WTC11 (cell line): ENCODE results near the gene PXT1. TPM values are rescaled to one million over a fixed set of nuclear protein-coding genes. Genes with fewer than 3 reads are reported as not detected.

Experiments used
- ATAC-seq: fragments of 200-7000 bp; cut with Tn5 transposase; 2 replicates; pipeline ENCODE4 v1.10.0; 2021; ENCODE audit warnings: mild to moderate bottlenecking, moderate library complexity
- CTCF ChIA-PET: fragments of 300-600 bp; sonication (Branson Sonifier 250); formaldehyde crosslinking; loops from one replicate; lab custom pipeline; 2021; ENCODE audit warnings: antibody characterized with exemption; lab: Charles Lee
- POLR2A ChIA-PET: fragments of 350-600 bp; sonication (Branson Sonifier 250); formaldehyde crosslinking; loops from one replicate; lab custom pipeline; 2021; ENCODE audit warnings: antibody characterized with exemption; lab: Charles Lee
- DNase-seq: peaks from one replicate; pipeline ENCODE4 v3.0.0; 2021; ENCODE audit warnings: low spot score
- H3K27ac Mint-ChIP-seq: 2 replicates; pipeline ENCODE4 v1.8.0; 2021; ENCODE audit warnings: mixed read lengths
- H3K27me3 Mint-ChIP-seq: 2 replicates; pipeline ENCODE4 v1.8.0; 2021; ENCODE audit warnings: low read depth, mild to moderate bottlenecking, moderate library complexity, mixed read lengths
- H3K36me3 Mint-ChIP-seq: 2 replicates; pipeline ENCODE4 v1.8.0; 2021; ENCODE audit warnings: mixed read lengths
- H3K4me1 Mint-ChIP-seq: 2 replicates; pipeline ENCODE4 v1.8.0; 2022; ENCODE audit warnings: mixed read lengths
- H3K4me3 Mint-ChIP-seq: 2 replicates; pipeline ENCODE4 v1.8.0; 2021; ENCODE audit warnings: mild to moderate bottlenecking, moderate library complexity, mixed read lengths
- H3K9me3 Mint-ChIP-seq: 2 replicates; pipeline ENCODE4 v1.8.0; 2021; ENCODE audit warnings: mixed read lengths
- CREB1 ChIP-seq: sonication (generic); formaldehyde crosslinking; IDR thresholded peaks from 2 replicates; pipeline ENCODE4 v1.8.0; 2023; ENCODE audit warnings: mild to moderate bottlenecking, missing genetic modification reagents
- CREM ChIP-seq: sonication (generic); formaldehyde crosslinking; IDR thresholded peaks from 2 replicates; pipeline ENCODE4 v1.8.1; 2022; ENCODE audit warnings: mild to moderate bottlenecking, missing genetic modification reagents, moderate library complexity
- JAZF1 ChIP-seq: fragments of 250-450 bp; sonication (Bioruptor Pico); IDR thresholded peaks from 2 replicates; pipeline ENCODE4 v1.9.0; 2021; ENCODE audit warnings: moderate library complexity, mild to moderate bottlenecking, inconsistent platforms
- NFYB ChIP-seq: sonication (generic); formaldehyde crosslinking; conservative IDR thresholded peaks from 2 replicates; pipeline ENCODE4 v1.8.0; 2022; ENCODE audit warnings: low read depth, missing genetic modification reagents
- SMAD3 ChIP-seq: sonication (generic); formaldehyde crosslinking; IDR thresholded peaks from 2 replicates; pipeline ENCODE4 v1.8.0; 2022; ENCODE audit warnings: missing genetic modification reagents, mild to moderate bottlenecking, borderline replicate concordance
- SMAD4 ChIP-seq: sonication (generic); formaldehyde crosslinking; IDR thresholded peaks from 2 replicates; pipeline ENCODE4 v1.8.0; 2022; ENCODE audit warnings: mild to moderate bottlenecking, missing genetic modification reagents
- TEAD1 ChIP-seq: sonication (generic); formaldehyde crosslinking; IDR thresholded peaks from 2 replicates; pipeline ENCODE4 v1.8.0; 2022; ENCODE audit warnings: mild to moderate bottlenecking, missing genetic modification reagents
- TP53 ChIP-seq: sonication (generic); formaldehyde crosslinking; IDR thresholded peaks from 2 replicates; pipeline ENCODE4 v1.8.1; 2023; ENCODE audit warnings: mild to moderate bottlenecking, missing genetic modification reagents
- ZNF138 ChIP-seq: sonication (generic); formaldehyde crosslinking; conservative IDR thresholded peaks from 2 replicates; pipeline ENCODE4 v1.8.1; 2022; ENCODE audit warnings: mild to moderate bottlenecking, moderate library complexity, missing genetic modification reagents
- total RNA-seq: library from RNA; stranded (reverse); gene quantifications from 3 replicates; pipeline ENCODE4 v1.2.3, GENCODE V29; 2021
- TF ChIP-seq, protein P1 (sequence below): sonication (generic); formaldehyde crosslinking; IDR thresholded peaks from 2 replicates; pipeline ENCODE4 v1.8.1; 2023; ENCODE audit warnings: mild to moderate bottlenecking, missing genetic modification reagents, borderline replicate concordance
- TF ChIP-seq, protein P2 (sequence below): fragments of 250-450 bp; sonication (Bioruptor Pico); IDR thresholded peaks from 2 replicates; pipeline ENCODE4 v1.9.0; 2021; ENCODE audit warnings: mild to moderate bottlenecking, borderline replicate concordance
- TF ChIP-seq, protein P3 (sequence below): sonication (generic); formaldehyde crosslinking; IDR thresholded peaks from 2 replicates; pipeline ENCODE4 v1.8.0; 2023; ENCODE audit warnings: missing genetic modification reagents
- TF ChIP-seq, protein P4 (sequence below): fragments of 200-600 bp; IDR thresholded peaks from 2 replicates; pipeline ENCODE4 v1.8.0; 2022; ENCODE audit warnings: antibody characterized with exemption
- TF ChIP-seq, protein P5 (sequence below): sonication (generic); formaldehyde crosslinking; IDR thresholded peaks from 2 replicates; pipeline ENCODE4 v1.8.0; 2022; ENCODE audit warnings: mild to moderate bottlenecking, missing genetic modification reagents

PXT1 gene
- total RNA-seq, 1 experiment from 2014 or later, result 0.15 TPM

DNA sequence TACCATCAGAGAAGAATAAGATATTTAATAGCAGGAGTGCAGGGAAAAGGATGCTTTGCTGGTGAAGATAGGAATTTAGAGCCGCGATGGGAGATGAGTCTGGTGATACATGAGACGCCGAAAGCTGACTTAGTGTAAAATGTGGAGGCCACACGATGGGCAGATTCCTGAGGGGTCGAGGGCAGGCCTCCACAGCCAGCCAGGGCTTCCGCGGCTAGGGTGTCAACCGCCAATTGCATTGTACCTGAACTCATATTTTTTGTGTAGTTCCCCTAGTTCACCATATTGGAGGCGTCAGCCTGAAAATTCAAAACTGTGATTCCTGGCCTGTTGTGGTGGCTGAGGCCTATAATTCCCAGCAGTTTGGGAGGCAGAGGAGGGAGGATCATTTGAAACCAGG, 63.7 kb downstream of the PXT1 start:
- Mint-ChIP-seq H3K4me3 (no peak overlapping the region), H3K27ac (no peak overlapping the region), H3K4me1 (peaks cover 29% of the 10 kb centered on the region), H3K36me3 (no peaks in the 10 kb centered on the region)
- POLR2A ChIA-PET, result no interaction called here
- no peak for ATAC-seq
- no peak for DNase-seq
- TF ChIP-seq TEAD1 (CRISPR knock-in tag) (no peak), NFYB (CRISPR knock-in tag) (no peak), SMAD3 (CRISPR knock-in tag) (no peak), TP53 (CRISPR knock-in tag) (no peak), ZNF138 (CRISPR knock-in tag) (no peak), CREB1 (CRISPR knock-in tag) (no peak), CREM (no peak), JAZF1 (CRISPR knock-in tag) (no peak), SMAD4 (CRISPR knock-in tag) (no peak)
- TF ChIP-seq, protein P1, sequence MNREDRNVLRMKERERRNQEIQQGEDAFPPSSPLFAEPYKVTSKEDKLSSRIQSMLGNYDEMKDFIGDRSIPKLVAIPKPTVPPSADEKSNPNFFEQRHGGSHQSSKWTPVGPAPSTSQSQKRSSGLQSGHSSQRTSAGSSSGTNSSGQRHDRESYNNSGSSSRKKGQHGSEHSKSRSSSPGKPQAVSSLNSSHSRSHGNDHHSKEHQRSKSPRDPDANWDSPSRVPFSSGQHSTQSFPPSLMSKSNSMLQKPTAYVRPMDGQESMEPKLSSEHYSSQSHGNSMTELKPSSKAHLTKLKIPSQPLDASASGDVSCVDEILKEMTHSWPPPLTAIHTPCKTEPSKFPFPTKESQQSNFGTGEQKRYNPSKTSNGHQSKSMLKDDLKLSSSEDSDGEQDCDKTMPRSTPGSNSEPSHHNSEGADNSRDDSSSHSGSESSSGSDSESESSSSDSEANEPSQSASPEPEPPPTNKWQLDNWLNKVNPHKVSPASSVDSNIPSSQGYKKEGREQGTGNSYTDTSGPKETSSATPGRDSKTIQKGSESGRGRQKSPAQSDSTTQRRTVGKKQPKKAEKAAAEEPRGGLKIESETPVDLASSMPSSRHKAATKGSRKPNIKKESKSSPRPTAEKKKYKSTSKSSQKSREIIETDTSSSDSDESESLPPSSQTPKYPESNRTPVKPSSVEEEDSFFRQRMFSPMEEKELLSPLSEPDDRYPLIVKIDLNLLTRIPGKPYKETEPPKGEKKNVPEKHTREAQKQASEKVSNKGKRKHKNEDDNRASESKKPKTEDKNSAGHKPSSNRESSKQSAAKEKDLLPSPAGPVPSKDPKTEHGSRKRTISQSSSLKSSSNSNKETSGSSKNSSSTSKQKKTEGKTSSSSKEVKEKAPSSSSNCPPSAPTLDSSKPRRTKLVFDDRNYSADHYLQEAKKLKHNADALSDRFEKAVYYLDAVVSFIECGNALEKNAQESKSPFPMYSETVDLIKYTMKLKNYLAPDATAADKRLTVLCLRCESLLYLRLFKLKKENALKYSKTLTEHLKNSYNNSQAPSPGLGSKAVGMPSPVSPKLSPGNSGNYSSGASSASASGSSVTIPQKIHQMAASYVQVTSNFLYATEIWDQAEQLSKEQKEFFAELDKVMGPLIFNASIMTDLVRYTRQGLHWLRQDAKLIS (CRISPR knock-in tag), result no peak
- TF ChIP-seq, protein P2, sequence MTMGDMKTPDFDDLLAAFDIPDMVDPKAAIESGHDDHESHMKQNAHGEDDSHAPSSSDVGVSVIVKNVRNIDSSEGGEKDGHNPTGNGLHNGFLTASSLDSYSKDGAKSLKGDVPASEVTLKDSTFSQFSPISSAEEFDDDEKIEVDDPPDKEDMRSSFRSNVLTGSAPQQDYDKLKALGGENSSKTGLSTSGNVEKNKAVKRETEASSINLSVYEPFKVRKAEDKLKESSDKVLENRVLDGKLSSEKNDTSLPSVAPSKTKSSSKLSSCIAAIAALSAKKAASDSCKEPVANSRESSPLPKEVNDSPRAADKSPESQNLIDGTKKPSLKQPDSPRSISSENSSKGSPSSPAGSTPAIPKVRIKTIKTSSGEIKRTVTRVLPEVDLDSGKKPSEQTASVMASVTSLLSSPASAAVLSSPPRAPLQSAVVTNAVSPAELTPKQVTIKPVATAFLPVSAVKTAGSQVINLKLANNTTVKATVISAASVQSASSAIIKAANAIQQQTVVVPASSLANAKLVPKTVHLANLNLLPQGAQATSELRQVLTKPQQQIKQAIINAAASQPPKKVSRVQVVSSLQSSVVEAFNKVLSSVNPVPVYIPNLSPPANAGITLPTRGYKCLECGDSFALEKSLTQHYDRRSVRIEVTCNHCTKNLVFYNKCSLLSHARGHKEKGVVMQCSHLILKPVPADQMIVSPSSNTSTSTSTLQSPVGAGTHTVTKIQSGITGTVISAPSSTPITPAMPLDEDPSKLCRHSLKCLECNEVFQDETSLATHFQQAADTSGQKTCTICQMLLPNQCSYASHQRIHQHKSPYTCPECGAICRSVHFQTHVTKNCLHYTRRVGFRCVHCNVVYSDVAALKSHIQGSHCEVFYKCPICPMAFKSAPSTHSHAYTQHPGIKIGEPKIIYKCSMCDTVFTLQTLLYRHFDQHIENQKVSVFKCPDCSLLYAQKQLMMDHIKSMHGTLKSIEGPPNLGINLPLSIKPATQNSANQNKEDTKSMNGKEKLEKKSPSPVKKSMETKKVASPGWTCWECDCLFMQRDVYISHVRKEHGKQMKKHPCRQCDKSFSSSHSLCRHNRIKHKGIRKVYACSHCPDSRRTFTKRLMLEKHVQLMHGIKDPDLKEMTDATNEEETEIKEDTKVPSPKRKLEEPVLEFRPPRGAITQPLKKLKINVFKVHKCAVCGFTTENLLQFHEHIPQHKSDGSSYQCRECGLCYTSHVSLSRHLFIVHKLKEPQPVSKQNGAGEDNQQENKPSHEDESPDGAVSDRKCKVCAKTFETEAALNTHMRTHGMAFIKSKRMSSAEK (CRISPR knock-in tag), result no peak
- TF ChIP-seq, protein P3, sequence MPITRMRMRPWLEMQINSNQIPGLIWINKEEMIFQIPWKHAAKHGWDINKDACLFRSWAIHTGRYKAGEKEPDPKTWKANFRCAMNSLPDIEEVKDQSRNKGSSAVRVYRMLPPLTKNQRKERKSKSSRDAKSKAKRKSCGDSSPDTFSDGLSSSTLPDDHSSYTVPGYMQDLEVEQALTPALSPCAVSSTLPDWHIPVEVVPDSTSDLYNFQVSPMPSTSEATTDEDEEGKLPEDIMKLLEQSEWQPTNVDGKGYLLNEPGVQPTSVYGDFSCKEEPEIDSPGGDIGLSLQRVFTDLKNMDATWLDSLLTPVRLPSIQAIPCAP (CRISPR knock-in tag), result no peak
- TF ChIP-seq, protein P4, sequence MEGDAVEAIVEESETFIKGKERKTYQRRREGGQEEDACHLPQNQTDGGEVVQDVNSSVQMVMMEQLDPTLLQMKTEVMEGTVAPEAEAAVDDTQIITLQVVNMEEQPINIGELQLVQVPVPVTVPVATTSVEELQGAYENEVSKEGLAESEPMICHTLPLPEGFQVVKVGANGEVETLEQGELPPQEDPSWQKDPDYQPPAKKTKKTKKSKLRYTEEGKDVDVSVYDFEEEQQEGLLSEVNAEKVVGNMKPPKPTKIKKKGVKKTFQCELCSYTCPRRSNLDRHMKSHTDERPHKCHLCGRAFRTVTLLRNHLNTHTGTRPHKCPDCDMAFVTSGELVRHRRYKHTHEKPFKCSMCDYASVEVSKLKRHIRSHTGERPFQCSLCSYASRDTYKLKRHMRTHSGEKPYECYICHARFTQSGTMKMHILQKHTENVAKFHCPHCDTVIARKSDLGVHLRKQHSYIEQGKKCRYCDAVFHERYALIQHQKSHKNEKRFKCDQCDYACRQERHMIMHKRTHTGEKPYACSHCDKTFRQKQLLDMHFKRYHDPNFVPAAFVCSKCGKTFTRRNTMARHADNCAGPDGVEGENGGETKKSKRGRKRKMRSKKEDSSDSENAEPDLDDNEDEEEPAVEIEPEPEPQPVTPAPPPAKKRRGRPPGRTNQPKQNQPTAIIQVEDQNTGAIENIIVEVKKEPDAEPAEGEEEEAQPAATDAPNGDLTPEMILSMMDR, result no peak
- TF ChIP-seq, protein P5, sequence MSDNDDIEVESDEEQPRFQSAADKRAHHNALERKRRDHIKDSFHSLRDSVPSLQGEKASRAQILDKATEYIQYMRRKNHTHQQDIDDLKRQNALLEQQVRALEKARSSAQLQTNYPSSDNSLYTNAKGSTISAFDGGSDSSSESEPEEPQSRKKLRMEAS (CRISPR knock-in tag), result no peak
- TF ChIP-seq, all 79 proteins: peak for 0
- H3K9me3 Mint-ChIP-seq, result no peaks in the 10 kb centered on the region
- CTCF ChIA-PET, result interaction anchor here (0.6 to 1.2 kb wide), 2 partner anchors 50 to 114 kb away, joined by 3 read pairs; no protein-coding TSS in a partner anchor
- H3K27me3 Mint-ChIP-seq, result no peaks in the 10 kb centered on the region
